CD4-positive, alpha-beta T cell treated with Interleukin-15 for 1 hour (primary cell): ENCODE results near the gene PSORS1C1.
"Not testable (repeated sequence)": the region's sequence is repeated elsewhere in the genome, so short reads cannot be mapped to it uniquely, and the experiment has no call there.

Experiments used
- DNase-seq: peaks from one replicate; pipeline ENCODE4 v3.0.0-alpha.2; 2020

Gene PSORS1C1

DNA sequence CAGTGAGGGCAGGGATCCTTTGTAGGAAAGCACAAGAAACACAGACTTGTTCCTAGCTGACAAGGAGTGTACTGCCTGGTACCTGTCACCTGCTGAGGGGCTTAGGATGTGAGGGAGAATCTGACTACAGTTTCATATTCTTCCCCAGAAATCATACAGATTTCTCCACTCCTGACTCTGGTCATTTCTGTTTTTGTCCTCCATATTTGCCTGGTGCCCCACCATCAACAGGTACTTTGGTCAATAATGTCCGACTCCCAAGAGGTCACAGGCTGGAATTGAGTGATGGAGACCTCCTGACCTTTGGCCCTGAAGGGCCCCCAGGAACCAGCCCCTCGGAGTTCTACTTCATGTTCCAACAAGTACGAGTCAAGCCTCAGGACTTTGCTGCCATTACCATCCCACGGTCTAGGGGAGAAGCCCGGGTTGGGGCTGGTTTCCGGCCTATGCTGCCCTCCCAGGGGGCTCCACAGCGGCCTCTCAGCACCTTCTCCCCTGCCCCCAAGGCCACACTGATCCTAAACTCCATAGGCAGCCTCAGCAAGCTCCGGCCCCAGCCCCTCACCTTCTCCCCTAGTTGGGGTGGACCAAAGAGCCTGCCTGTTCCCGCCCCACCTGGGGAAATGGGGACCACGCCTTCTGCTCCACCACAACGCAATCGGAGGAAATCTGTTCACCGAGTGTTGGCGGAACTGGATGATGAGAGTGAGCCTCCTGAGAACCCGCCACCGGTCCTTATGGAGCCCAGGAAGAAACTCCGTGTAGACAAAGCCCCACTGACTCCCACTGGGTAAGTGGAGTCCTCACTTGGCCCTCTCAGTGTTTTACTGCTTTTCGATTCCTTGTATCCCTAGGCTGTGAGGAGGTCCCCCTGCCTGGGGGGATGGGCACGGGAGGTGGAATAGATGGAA, 46.9 kb downstream of the PSORS1C1 start:
- no peak for DNase-seq

DNA sequence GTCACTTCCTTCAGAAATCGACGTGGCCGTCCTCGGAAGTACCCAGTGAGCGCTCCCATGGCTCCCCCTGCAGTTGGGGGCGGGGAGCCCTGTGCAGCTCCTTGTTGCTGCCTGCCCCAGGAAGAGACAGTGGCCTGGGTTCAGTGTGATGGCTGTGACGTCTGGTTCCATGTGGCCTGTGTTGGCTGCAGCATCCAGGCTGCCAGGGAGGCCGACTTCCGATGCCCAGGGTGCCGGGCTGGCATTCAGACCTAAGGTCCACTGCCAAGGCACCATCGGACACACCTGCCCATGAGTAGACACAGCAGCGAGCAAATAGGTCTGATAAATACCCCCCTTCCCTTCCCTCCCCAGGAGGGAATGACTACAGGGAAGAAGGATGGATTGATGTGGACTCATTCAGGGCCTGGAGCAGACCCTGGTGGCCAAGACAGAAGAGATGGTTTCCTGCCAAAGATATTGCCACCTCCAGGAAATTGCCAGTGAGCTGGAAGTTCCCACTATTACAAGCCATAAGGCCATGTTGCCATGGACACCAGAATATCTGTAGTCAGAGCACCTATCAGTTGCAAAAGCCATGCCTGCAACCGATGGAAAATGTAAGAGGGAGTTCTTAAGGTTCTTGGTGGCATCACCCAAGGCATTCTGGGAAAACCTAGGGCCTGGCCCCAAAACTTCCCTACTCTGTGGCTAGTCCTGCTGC, 48.0 kb downstream of the PSORS1C1 start:
- no peak for DNase-seq

DNA sequence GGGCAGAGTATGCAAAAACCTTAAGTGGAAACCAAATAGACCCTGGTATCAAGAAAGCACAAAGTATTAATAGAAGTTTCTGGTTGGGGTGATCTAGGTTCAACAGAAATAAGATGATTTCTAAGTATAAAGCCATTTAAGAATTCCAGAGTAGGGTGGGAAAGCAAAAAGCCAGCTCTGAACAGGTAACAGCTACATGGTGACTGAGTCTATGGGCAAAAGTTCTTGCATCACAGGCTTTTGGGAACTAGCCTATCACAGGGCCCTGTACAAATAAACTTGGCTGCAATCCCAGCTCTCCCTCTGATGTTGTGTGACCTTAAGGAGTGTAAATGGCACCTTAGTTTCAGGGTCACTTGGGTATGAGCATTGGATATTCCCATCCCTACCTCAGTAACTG, 49.3 kb downstream of the PSORS1C1 start:
- no peak for DNase-seq

GRCh38 chr6:31164475-31165063, 50.0 kb downstream of the PSORS1C1 start:
- not testable (repeated sequence) for DNase-seq

- not testable (repeated sequence) for DNase-seq
Measured at GRCh38 chr6:31165064-31165832, 50.6 kb downstream of the PSORS1C1 start.

- DNase-seq = no peak
Measured at GRCh38 chr6:31165986-31166385, 51.4 kb downstream of the PSORS1C1 start.

DNA sequence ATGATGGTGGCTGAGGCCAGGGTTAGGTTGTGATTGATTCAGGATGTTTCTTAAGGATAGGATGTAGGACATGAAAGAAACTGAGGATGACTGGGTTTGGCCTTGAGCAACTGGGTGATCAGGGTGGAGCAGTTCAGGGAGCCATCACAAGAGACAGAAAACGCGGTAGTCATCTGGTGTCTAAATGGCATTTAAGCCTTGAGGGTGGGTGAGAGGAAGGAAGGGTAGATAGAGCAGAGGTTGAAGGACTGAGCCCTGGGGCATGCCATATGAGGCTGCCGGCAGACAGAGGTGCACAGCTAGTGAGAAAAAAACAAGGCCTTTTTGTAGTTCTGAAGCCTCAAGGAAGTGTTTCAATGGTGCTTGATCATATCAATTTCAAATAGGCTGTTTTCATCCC, 54.0 kb downstream of the PSORS1C1 start:
- no peak for DNase-seq

DNA sequence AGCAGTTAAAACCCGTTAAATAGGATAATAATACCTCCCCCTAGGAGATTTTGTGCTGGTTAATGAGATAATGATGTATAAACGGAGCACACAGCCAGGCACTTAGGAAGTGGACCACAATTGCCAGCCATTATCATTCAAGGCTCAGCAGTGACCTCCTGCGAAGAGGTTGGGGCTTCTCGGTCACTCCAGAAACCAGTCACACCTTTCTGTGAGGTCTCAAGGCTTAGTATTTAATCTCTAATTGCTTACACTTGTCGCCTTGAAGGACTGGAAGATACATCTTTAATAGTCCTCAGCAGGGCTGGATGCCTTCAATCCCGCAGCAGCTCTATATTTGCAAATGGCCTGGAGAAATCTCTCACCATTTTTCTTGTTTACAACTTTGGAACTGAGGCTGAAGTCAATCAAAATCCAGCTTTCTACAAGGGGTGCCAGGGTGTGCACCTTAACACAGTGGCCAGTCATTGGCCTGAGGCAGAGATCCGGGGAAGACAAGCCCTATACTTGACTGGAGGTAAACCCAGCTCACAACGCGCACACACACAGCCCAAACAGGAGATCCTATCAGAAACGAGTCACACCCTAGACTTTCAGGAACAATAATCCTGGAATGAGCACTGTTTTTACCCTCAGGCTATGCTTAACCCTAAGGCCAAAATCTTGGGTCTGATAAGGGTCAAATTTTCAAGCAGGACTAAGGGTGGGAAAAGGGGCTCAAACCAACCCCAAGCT, 54.7 kb downstream of the PSORS1C1 start:
- DNase-seq = no peak

- not testable (repeated sequence) for DNase-seq
Measured at GRCh38 chr6:31169858-31170599, 55.4 kb downstream of the PSORS1C1 start.

DNA sequence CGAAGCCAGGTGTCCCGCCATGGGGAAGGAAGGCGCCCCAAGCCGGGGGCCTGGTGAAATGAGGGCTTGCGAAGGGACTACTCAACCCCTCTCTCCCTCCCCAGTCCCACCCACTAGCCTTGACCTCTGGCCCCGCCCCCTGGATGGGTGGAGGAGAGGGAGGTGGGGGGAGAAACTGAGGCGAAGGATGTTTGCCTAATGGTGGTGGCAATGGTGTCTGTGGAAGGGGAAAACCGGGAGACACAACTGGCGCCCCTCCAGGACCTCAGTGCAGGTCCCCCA, 55.9 kb downstream of the PSORS1C1 start, which contains the start of gene POU5F1:
POU5F1 (minus strand) TSS at position 83 of the 282 bp plus-strand sequence; CDS start at position 21, 62 bp downstream.
- DNase-seq = no peak

GRCh38 chr6:31170987-31171671, 56.5 kb downstream of the PSORS1C1 start:
- no peak for DNase-seq

DNA sequence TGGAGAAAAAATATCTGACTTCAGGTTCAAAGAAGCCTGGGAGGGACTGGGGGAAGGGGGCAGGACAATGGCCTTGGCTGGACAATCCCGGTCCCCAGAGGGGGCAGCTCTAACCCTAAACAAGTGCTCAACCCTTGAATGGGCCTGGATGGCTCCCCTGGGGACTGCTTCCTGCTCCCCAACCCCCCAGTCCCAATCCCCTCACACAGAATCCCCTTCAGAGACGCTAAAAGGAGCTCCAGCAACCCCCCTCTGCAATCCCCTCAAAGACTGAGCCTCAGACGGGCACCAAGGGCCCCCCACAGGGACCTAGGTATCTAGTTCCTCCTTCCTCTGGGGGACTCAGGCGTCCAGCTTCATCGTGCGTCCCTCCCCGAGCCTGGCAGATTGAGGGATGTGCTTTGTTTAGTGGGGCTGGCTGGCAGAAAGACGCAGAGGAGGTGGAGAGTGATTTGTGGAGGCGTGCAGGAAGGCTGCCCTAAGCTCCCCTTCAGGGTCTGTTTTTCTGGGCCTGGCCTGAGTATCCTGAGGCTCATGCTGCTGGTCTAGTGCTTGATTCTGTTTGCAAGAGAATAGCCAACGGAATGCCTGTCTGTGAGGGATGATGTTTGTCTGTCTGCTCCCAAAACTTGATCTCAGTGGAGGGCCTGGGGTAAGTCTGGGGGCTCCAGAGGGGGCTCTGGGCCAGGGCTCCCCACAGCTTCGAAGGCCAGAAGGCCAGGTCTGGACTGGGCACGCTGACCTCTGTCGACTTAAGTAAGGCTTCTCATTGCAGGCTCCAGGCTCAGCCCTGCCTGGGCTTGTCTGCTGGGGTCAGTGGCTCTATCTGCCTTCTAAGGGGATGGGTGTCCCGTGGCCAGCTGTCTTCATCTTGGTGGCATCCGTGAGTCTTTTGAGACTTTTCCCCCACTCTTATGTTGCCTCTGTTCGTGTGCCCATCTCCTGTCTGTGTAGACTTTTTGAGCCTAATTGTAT, 57.6 kb downstream of the PSORS1C1 start:
- no peak for DNase-seq

GRCh38 chr6:31172973-31173384, 58.4 kb downstream of the PSORS1C1 start:
- no peak for DNase-seq

DNA sequence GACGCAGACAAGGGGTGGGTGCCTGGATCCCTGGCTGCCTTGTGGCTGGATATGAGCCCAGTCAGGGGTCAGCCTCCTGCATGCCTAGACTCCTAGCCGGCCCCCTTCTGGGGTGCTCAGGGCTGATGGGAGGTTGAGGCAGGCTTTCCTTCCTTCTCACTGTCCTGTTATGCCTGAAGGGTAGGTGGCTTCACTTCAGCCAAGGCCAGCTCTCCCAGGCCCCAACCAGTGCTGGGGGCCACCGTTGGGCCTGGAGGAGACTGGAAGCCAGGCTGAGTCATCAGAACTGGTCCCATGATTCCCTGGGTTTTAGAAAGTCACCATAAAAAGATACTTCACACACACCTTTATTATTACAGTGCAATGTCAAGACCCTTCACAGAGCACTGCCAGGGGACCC, 58.8 kb downstream of the PSORS1C1 start:
- DNase-seq = no peak

- DNase-seq = no peak
Measured at GRCh38 chr6:31174378-31174777, 59.8 kb downstream of the PSORS1C1 start.

DNA sequence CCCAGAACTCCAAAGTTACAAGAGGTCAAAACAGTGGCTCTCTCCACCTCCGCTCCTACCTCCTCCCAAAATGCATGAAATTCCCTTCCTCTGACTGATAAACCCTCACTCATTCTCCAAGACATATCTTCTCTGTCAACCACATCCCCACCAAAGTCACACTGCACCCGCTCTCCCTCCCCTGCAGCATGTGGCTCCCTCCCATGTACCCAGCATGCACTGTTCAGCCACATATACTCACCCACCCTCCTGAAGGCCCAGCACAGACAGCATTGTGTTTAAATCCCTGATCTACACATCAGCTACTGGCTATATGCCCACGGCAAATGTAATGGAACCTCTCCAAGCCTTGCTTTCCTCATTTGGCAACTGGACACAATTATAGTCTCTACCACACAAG, 61.4 kb downstream of the PSORS1C1 start:
- no peak for DNase-seq

GRCh38 chr6:31178143-31179041, 63.8 kb downstream of the PSORS1C1 start:
- no peak for DNase-seq

GRCh38 chr6:31179042-31179386, 64.4 kb downstream of the PSORS1C1 start:
- no peak for DNase-seq

GRCh38 chr6:31179896-31180295, 65.3 kb downstream of the PSORS1C1 start:
- no peak for DNase-seq
